ENCODE measurements around the gene GREM1. TPM values are rescaled to one million over a fixed set of nuclear protein-coding genes. Genes with fewer than 3 reads are reported as not detected.

The GREM1 gene
- total RNA-seq, 1 experiment from 2014 or later: 1.1 TPM

DNA sequence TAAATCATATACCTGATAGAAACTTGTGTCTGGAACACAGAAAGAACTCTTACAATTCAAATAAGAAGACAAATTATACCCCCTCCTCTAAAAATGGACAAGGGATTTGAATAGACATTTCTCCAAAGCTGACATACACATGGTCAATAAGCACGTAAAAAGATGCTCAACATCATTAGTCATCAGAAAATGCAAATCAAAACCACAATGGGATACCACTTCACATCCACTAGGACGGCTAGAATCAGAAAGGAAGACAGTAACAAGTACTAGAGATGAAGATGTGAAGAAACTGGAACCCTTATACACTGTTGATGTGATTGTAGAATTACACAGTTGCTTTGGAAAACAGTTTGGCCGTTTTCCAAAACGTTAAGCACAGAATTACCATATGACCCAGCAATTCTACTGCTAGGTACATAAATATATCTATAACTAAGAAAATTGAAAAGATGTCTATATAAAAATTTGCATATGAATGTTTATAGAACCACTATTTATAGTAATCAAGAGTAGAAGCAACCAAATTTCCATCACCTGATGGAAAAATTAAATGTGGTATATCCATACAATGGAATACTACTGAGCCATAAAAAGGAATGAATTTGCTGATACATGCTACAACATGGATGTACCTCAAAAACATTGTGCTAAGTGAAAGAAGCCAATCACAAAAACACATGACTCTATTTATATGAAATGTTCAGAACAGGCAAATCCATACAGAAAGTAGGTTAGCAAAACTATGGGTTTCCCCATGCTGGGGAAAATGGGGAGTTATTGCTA is 60.8 kb downstream of the GREM1 start:
- no peak overlapping the region for H4K91ac ChIP-seq (ENCODE audit: insufficient read length, low read depth, low read length)
- H3K9me3 ChIP-seq (ENCODE audit: control insufficient read depth, low read depth, low read length): no peaks in the 10 kb centered on the region
- H3K27me3 ChIP-seq (ENCODE audit: insufficient read depth, low read length): no peaks in the 10 kb centered on the region
- no peak overlapping the region for H3K27ac ChIP-seq (ENCODE audit: insufficient read length, low read depth, low read length)
- TF ChIP-seq, protein P1, sequence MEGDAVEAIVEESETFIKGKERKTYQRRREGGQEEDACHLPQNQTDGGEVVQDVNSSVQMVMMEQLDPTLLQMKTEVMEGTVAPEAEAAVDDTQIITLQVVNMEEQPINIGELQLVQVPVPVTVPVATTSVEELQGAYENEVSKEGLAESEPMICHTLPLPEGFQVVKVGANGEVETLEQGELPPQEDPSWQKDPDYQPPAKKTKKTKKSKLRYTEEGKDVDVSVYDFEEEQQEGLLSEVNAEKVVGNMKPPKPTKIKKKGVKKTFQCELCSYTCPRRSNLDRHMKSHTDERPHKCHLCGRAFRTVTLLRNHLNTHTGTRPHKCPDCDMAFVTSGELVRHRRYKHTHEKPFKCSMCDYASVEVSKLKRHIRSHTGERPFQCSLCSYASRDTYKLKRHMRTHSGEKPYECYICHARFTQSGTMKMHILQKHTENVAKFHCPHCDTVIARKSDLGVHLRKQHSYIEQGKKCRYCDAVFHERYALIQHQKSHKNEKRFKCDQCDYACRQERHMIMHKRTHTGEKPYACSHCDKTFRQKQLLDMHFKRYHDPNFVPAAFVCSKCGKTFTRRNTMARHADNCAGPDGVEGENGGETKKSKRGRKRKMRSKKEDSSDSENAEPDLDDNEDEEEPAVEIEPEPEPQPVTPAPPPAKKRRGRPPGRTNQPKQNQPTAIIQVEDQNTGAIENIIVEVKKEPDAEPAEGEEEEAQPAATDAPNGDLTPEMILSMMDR (conservative IDR thresholded peaks at IDR 0.05): no peak
- Mint-ChIP-seq H3K27ac (no peak overlapping the region), H3K4me1 (peaks cover 3 to 4% of the 10 kb centered on the region in 2 experiments), H3K27me3 (ENCODE audit: low read depth) (0 out of 2 replicates have a peak, but pooled peaks cover 2% of the 10 kb centered on the region), H3K36me3 (ENCODE audit: insufficient read depth in 1 of 3, low read depth in 3 of 3) (no peaks in the 10 kb centered on the region; a peak in 1 of 7 replicates), H3K9me3 (peaks cover 7 to 11% of the 10 kb centered on the region in 2 experiments; a peak in 4 of 5 replicates), H3K4me3 (no peak overlapping the region)
- H3K79me2 ChIP-seq (ENCODE audit: insufficient read depth, low read length): no peaks in the 10 kb centered on the region
- H2BK5ac ChIP-seq (ENCODE audit: insufficient read length, low read length): no peak overlapping the region
- H2BK12ac ChIP-seq (ENCODE audit: insufficient read length, low read depth, low read length): no peak overlapping the region
- H4K20me1 ChIP-seq (ENCODE audit: control insufficient read depth, insufficient read depth, insufficient read length): no peaks in the 10 kb centered on the region
- H4K8ac ChIP-seq (replicated peaks; ENCODE audit: insufficient read length, low read depth, low read length): no peak overlapping the region
- no peak overlapping the region for H3K4ac ChIP-seq (ENCODE audit: low read depth, low read length)
- H2BK20ac ChIP-seq (ENCODE audit: low read depth, low read length, poor library complexity, severe bottlenecking): no peak overlapping the region
- no peak overlapping the region for H3K9ac ChIP-seq (ENCODE audit: extremely low read depth, insufficient read length, low read length)
- H2BK120ac ChIP-seq (ENCODE audit: low read depth, low read length, poor library complexity, severe bottlenecking): no peak overlapping the region
- H3K23ac ChIP-seq (ENCODE audit: insufficient read length, low read depth, low read length): no peak overlapping the region
- H2AFZ ChIP-seq (ENCODE audit: low read length): no peak overlapping the region
- H3K4me2 ChIP-seq (ENCODE audit: insufficient read depth, insufficient read length, low read length): no peak overlapping the region
- H3K14ac ChIP-seq (ENCODE audit: insufficient read depth, low read length): no peak overlapping the region
- H2BK15ac ChIP-seq (ENCODE audit: low read depth, low read length): no peak overlapping the region
- H3K79me1 ChIP-seq (ENCODE audit: insufficient read depth, low read depth, low read length, poor library complexity, severe bottlenecking): no peaks in the 10 kb centered on the region
- no peak overlapping the region for H4K5ac ChIP-seq (ENCODE audit: insufficient read length, low read depth, low read length)
- H3K4me1 ChIP-seq (ENCODE audit: insufficient read depth, low read length): peaks cover 2% of the 10 kb centered on the region; the same call in 1 of the 2 replicates
- no peak overlapping the region for H3K56ac ChIP-seq (ENCODE audit: insufficient read length, low read depth, low read length)
- no peak overlapping the region for H3K18ac ChIP-seq (ENCODE audit: insufficient read length, low read depth, low read length)
- no peaks in the 10 kb centered on the region for H3K23me2 ChIP-seq (ENCODE audit: insufficient read length, low read depth, low read length, poor library complexity, severe bottlenecking)
- H2AK5ac ChIP-seq (ENCODE audit: insufficient read length, low read length): no peak overlapping the region
- no peak for DNase-seq
- no CpG with 5 or more reads among the region's 4 CpGs for WGBS (ENCODE audit: extremely low coverage, insufficient read length, low lambda C conversion rate)
- H3T11ph ChIP-seq (ENCODE audit: low read length): no peak overlapping the region

Measured in H9 (cell line).